ENCODE results near the gene WT1. TPM values are rescaled to one million over a fixed set of nuclear protein-coding genes. Genes with fewer than 3 reads are reported as not detected.

Gene WT1
- total RNA-seq, 1 experiment from 2014 or later, result not detected

DNA sequence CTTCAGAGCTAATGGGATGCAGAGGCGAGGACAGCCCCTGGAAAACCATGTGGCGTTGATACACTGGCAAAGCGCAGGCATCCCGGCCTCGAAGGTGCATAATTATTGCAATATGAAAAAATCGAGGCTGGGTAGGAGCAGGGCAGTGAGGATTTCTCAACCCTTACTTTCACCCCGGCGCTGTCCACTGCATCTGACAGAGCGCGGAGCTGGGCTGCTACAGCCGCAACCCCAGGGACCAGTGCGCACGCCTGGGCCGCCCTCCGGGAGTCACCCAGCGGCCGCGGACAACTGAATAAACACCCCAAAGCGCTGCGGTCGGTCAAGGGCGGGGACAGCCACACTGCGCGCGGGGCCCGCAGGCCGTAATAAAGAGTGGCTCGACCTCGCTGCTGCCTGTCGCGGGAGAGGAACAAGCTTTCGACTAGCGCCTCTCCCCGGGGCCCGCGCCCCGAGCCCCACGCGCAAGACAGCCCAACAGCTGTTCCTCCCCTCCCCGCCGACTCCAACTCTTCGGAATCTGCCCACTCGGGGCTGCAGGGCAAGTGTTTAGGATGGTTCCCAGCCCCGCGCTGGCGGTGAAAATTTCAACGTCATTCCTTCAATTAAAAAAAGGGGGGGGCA, 3.6 kb upstream of the WT1 start (continued):
- TF ChIP-seq, protein P1, sequence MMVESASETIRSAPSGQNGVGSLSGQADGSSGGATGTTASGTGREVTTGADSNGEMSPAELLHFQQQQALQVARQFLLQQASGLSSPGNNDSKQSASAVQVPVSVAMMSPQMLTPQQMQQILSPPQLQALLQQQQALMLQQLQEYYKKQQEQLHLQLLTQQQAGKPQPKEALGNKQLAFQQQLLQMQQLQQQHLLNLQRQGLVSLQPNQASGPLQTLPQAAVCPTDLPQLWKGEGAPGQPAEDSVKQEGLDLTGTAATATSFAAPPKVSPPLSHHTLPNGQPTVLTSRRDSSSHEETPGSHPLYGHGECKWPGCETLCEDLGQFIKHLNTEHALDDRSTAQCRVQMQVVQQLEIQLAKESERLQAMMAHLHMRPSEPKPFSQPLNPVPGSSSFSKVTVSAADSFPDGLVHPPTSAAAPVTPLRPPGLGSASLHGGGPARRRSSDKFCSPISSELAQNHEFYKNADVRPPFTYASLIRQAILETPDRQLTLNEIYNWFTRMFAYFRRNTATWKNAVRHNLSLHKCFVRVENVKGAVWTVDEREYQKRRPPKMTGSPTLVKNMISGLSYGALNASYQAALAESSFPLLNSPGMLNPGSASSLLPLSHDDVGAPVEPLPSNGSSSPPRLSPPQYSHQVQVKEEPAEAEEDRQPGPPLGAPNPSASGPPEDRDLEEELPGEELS (CRISPR knock-in tag; IDR thresholded peaks at IDR 0.05), result no peak
- no peak for TF ChIP-seq NR3C1 (CRISPR knock-in tag; conservative IDR thresholded peaks at IDR 0.05; ENCODE audit: low read depth)
- no peak for TF ChIP-seq TEAD4 (CRISPR knock-in tag; IDR thresholded peaks at IDR 0.05)
- TF ChIP-seq FOXK1 (CRISPR knock-in tag; IDR thresholded peaks at IDR 0.05), result no peak
- TF ChIP-seq, protein P2, sequence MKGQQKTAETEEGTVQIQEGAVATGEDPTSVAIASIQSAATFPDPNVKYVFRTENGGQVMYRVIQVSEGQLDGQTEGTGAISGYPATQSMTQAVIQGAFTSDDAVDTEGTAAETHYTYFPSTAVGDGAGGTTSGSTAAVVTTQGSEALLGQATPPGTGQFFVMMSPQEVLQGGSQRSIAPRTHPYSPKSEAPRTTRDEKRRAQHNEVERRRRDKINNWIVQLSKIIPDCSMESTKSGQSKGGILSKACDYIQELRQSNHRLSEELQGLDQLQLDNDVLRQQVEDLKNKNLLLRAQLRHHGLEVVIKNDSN (CRISPR knock-in tag; IDR thresholded peaks at IDR 0.05), result no peak
- no peak for TF ChIP-seq PRRX2 (CRISPR knock-in tag; IDR thresholded peaks at IDR 0.05)
- TF ChIP-seq, protein P3, sequence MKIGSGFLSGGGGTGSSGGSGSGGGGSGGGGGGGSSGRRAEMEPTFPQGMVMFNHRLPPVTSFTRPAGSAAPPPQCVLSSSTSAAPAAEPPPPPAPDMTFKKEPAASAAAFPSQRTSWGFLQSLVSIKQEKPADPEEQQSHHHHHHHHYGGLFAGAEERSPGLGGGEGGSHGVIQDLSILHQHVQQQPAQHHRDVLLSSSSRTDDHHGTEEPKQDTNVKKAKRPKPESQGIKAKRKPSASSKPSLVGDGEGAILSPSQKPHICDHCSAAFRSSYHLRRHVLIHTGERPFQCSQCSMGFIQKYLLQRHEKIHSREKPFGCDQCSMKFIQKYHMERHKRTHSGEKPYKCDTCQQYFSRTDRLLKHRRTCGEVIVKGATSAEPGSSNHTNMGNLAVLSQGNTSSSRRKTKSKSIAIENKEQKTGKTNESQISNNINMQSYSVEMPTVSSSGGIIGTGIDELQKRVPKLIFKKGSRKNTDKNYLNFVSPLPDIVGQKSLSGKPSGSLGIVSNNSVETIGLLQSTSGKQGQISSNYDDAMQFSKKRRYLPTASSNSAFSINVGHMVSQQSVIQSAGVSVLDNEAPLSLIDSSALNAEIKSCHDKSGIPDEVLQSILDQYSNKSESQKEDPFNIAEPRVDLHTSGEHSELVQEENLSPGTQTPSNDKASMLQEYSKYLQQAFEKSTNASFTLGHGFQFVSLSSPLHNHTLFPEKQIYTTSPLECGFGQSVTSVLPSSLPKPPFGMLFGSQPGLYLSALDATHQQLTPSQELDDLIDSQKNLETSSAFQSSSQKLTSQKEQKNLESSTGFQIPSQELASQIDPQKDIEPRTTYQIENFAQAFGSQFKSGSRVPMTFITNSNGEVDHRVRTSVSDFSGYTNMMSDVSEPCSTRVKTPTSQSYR (CRISPR knock-in tag; IDR thresholded peaks at IDR 0.05), result no peak

DNA sequence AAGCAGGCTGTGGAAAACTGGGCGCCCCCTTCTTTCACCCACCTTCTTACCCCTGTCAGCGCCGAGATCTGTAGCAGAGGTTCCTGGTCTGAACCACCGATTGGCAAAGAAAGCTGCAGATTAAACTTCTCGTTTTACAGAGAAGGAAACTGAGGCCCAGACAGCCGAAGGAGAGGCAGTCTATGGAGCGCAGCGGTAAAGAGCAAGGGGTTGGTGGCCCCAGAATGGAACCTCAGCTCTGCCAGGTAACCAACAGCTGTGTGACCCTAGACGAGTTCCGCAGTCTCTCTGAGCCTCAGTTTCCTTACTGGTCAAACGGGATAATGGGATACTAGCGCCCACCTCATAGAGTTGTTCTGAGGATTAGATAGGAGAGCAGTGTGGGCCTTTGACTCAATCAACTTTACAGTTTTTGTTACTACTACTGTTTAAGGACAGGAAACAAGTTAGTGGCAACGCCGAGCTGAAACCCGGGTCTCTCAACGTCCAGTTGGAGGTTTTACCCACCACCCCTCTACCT, 3.1 kb upstream of the WT1 start:
- TF ChIP-seq TCF7 (CRISPR knock-in tag; IDR thresholded peaks at IDR 0.05; ENCODE audit: low read depth) (no peak), PRRX2 (CRISPR knock-in tag; IDR thresholded peaks at IDR 0.05) (no peak), JAZF1 (CRISPR knock-in tag; IDR thresholded peaks at IDR 0.05) (no peak), ZNF396 (CRISPR knock-in tag; IDR thresholded peaks at IDR 0.05; ENCODE audit: borderline replicate concordance) (no peak), ZNF138 (CRISPR knock-in tag; conservative IDR thresholded peaks at IDR 0.05) (no peak), FOXJ3 (CRISPR knock-in tag; IDR thresholded peaks at IDR 0.05; ENCODE audit: borderline replicate concordance) (no peak)
- TF ChIP-seq, protein P4, sequence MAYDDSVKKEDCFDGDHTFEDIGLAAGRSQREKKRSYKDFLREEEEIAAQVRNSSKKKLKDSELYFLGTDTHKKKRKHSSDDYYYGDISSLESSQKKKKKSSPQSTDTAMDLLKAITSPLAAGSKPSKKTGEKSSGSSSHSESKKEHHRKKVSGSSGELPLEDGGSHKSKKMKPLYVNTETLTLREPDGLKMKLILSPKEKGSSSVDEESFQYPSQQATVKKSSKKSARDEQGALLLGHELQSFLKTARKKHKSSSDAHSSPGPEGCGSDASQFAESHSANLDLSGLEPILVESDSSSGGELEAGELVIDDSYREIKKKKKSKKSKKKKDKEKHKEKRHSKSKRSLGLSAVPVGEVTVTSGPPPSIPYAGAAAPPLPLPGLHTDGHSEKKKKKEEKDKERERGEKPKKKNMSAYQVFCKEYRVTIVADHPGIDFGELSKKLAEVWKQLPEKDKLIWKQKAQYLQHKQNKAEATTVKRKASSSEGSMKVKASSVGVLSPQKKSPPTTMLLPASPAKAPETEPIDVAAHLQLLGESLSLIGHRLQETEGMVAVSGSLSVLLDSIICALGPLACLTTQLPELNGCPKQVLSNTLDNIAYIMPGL (CRISPR knock-in tag; IDR thresholded peaks at IDR 0.05), result no peak
- no peaks in the 10 kb centered on the region for H3K9me3 Mint-ChIP-seq
- ChIA-PET CTCF (interaction anchor here (0.8 to 2.1 kb wide), 6 partner anchors 8 to 124 kb away, joined by 4 to 14 read pairs (median 4); no protein-coding TSS in a partner anchor), POLR2A (interaction anchor here (1.0 kb wide), 1 partner anchor 15 kb away, joined by 3 read pairs; no protein-coding TSS in a partner anchor)
- peak overlapping the region; percentile 69 for H3K4me3 Mint-ChIP-seq
- ATAC-seq, result no peak
- no peak overlapping the region for H3K27ac Mint-ChIP-seq
- H3K4me1 Mint-ChIP-seq, result peaks cover 53% of the 10 kb centered on the region
- peaks cover 99% of the 10 kb centered on the region for H3K27me3 Mint-ChIP-seq (ENCODE audit: low read depth)
- no peak for DNase-seq (ENCODE audit: low spot score)
- H3K36me3 Mint-ChIP-seq, result no peaks in the 10 kb centered on the region
